ENCODE results near the gene TCN2. TPM values are rescaled to one million over a fixed set of nuclear protein-coding genes. Genes with fewer than 3 reads are reported as not detected.

The TCN2 gene
- total and polyA plus RNA-seq, 2 of the 4 experiments (the other 2 are of a cell fraction), result 1.3 to 3.6 TPM

- H3K23ac ChIP-seq (ENCODE audit: low read depth, low read length), result no peak overlapping the region
- WGBS, 2 experiments (ENCODE audit: extremely low coverage in 2 of 2, insufficient read length in 1 of 2), result 94% methylated on average over 12 of the region's 25 CpGs; no CpG with 5 or more reads in 1 of the 2 experiments
- H3K4ac ChIP-seq (ENCODE audit: low read depth, low read length), result no peak overlapping the region
- dilution Hi-C loops (cut with HindIII; ENCODE audit: low sequenced_read_pairs, unreplicated experiment), result no loop called here
- H2BK15ac ChIP-seq (ENCODE audit: low read depth, low read length), result no peak overlapping the region
- H2BK120ac ChIP-seq (ENCODE audit: low read depth, low read length), result no peak overlapping the region
- peaks cover 23% of the 10 kb centered on the region for H3K9me1 ChIP-seq (ENCODE audit: insufficient read depth, low read length)
- DNase-seq, result no peak
- H3K9me3 ChIP-seq (ENCODE audit: control insufficient read depth, insufficient read depth, low read length), result no peaks in the 10 kb centered on the region
- BruUV-seq (replicated peaks), result no TSS peak
- no peak overlapping the region for H4K8ac ChIP-seq (ENCODE audit: low read depth in 2 of 2, low read length in 2 of 2)
- H3K27me3 ChIP-seq (ENCODE audit: control insufficient read depth, insufficient read depth, low read length), result no peaks in the 10 kb centered on the region
- in situ Hi-C loops (cut with MboI; ENCODE audit: low sequenced_read_pairs), result no loop called here
- no peak overlapping the region for H3K9ac ChIP-seq (ENCODE audit: low read depth, low read length)
- no peak for TF ChIP-seq MAZ (IDR thresholded peaks at IDR 0.05; ENCODE audit: borderline replicate concordance, low read depth, low read length)
- no peak for TF ChIP-seq MXI1 (IDR thresholded peaks at IDR 0.05; ENCODE audit: borderline replicate concordance, low read depth, low read length)
- no peak for TF ChIP-seq RFX5 (IDR thresholded peaks at IDR 0.05; ENCODE audit: low read depth, low read length)
- TF ChIP-seq CEBPB (IDR thresholded peaks at IDR 0.05; ENCODE audit: low read depth, low read length), result no peak
- TF ChIP-seq MAFK (IDR thresholded peaks at IDR 0.05; ENCODE audit: low read depth, low read length), result no peak
- TF ChIP-seq, protein P1, sequence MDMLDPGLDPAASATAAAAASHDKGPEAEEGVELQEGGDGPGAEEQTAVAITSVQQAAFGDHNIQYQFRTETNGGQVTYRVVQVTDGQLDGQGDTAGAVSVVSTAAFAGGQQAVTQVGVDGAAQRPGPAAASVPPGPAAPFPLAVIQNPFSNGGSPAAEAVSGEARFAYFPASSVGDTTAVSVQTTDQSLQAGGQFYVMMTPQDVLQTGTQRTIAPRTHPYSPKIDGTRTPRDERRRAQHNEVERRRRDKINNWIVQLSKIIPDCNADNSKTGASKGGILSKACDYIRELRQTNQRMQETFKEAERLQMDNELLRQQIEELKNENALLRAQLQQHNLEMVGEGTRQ (IDR thresholded peaks at IDR 0.05; ENCODE audit: low read depth, low read length), result no peak
- TF ChIP-seq RAD21 (IDR thresholded peaks at IDR 0.05; ENCODE audit: low read length), result no peak
- TF ChIP-seq FOS (IDR thresholded peaks at IDR 0.05; ENCODE audit: low read depth, low read length), result no peak
- TF ChIP-seq BHLHE40 (IDR thresholded peaks at IDR 0.05; ENCODE audit: low read depth, low read length), result no peak
- TF ChIP-seq NFE2L2 (IDR thresholded peaks at IDR 0.05; ENCODE audit: low read depth, low read length), result no peak
- no peak for TF ChIP-seq POLR2A (IDR thresholded peaks at IDR 0.05; ENCODE audit: low read depth, low read length)
- TF ChIP-seq CTCF (conservative IDR thresholded peaks at IDR 0.05; ENCODE audit: low read depth, low read length), result no peak
- H3K4me1 ChIP-seq (ENCODE audit: control insufficient read depth, insufficient read depth, low read length), result peaks cover 14% of the 10 kb centered on the region
- H4K5ac ChIP-seq (ENCODE audit: low read depth, low read length), result no peak overlapping the region
- ChIA-PET POLR2A (ENCODE audit: unreplicated experiment) (no interaction called here), CTCF (interaction anchor here (1.0 kb wide), 1 partner anchor 12 kb away, joined by 4 read pairs; no protein-coding TSS in a partner anchor)
- peaks cover 8% of the 10 kb centered on the region for H4K20me1 ChIP-seq (ENCODE audit: insufficient read depth, low read length)
- no peak overlapping the region for H3K27ac ChIP-seq (ENCODE audit: insufficient read depth, low read length)
- H2BK5ac ChIP-seq (ENCODE audit: low read depth, low read length, poor library complexity, severe bottlenecking), result no peak overlapping the region
- peak overlapping the region; percentile 78 for H2AK9ac ChIP-seq (replicated peaks; ENCODE audit: low read depth, low read length, poor library complexity)
- intact Hi-C loops (cut with micrococcal nuclease), result no loop called here
- ATAC-seq (ENCODE audit: low read depth), result no peak
- peaks cover 7 to 42% of the 10 kb centered on the region in 2 experiments; a peak in 3 of 4 replicates for H3K79me1 ChIP-seq (ENCODE audit: low read depth in 1 of 2, low read length in 2 of 2)
- no peak overlapping the region for H3K4me3 ChIP-seq (ENCODE audit: insufficient read depth, low read depth, low read length)
- no peak overlapping the region for H4K91ac ChIP-seq (ENCODE audit: insufficient read depth, low read depth, low read length)
- H3K56ac ChIP-seq (ENCODE audit: extremely low read depth, insufficient read depth, low read length), result no peak overlapping the region
- no peak overlapping the region for H3K18ac ChIP-seq (ENCODE audit: low read depth, low read length)
- no peak overlapping the region for H3K4me2 ChIP-seq (ENCODE audit: low read depth, low read length)
- H2AK5ac ChIP-seq (ENCODE audit: low read depth, low read length), result no peak overlapping the region
- H2BK20ac ChIP-seq (ENCODE audit: low read depth, low read length), result no peak overlapping the region
- no peaks in the 10 kb centered on the region for H3K36me3 ChIP-seq (ENCODE audit: control insufficient read depth, insufficient read depth, low read length)
- H2AFZ ChIP-seq (replicated peaks; ENCODE audit: low read length, poor library complexity), result no peak overlapping the region
- H3K14ac ChIP-seq (replicated peaks; ENCODE audit: low read depth, low read length), result no peak overlapping the region
Measured at GRCh38 chr22:30646518-30647160, 39.7 kb downstream of the TCN2 start.
